HG03460 (cell line): ENCODE results near the gene RASAL2.

Experiments used
- ATAC-seq: cut with Tn5 transposase; IDR thresholded peaks from one replicate; pipeline ENCODE4 v1.9.1; 2021; ENCODE audit not compliant: unreplicated experiment

The RASAL2 gene

DNA sequence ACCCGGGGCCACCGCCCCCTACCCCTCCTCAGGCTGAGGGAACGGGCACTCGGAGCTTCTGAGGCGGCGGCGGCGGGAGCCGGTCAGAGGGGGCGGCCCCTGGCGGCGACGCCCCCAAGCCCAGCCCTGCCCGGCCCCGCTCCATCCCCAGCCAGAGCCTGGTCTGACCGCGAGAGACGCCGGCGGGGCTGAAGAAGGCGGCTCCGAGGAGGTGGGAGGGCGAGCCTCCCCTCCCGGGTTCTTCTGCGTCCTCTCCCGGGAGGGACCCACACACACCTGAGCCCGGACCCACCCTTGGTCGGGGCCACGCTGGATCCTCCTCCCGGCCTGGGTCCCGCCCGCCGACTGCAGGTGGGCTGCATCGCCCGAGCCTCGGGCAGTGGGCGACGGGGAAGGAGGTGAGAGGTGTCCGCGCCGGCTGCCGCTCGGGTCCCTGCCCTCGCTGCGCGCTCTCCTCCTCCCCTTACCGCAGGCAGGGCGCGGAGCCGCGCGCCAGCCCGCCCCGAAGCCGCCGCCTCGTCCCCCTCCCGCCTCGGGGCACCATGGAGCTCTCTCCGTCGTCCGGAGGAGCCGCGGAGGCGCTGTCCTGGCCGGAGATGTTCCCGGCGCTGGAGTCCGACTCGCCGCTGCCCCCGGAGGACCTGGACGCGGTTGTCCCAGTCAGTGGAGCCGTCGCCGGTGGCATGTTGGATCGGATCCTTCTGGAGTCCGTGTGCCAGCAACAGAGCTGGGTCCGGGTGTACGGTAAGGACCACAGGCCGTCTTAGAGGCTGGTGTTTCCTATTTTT, at the start of gene RASAL2:
Gene RASAL2 (plus strand): TSS at position 154 of the 788 bp plus-strand sequence. CDS start 389 bp downstream, at position 543.
- ATAC-seq, result peak; percentile 48

- ATAC-seq, result no peak
Measured at GRCh38 chr1:178046591-178047270, 47.2 kb upstream of the RASAL2 start.

GRCh38 chr1:178047403-178048093, 46.4 kb upstream of the RASAL2 start:
- no peak for ATAC-seq

- ATAC-seq, result no peak
Measured at GRCh38 chr1:178048426-178048825, 45.5 kb upstream of the RASAL2 start.

- ATAC-seq, result no peak
Measured at GRCh38 chr1:178048883-178049282, 45.0 kb upstream of the RASAL2 start.

- ATAC-seq, result no peak
Measured at GRCh38 chr1:178050084-178050483, 43.8 kb upstream of the RASAL2 start.

DNA sequence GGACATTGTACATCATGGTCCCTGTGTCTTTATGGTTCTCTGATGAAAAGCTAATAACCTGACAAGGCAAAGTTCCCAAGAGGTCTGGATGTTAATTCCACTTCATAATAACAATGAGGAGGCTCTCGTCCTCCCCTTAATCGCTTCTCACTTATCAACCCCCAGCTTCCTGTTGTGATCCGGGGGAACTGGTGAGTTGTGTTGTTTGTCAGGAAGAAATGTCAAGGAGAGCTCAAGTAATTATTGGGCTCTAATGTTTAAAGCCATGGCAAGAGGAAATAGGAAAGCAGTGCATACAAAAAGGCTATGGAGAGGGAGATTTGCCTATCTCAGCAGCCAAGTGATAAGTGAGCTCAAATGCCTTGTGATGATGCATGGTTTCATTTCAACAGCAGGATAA, 42.8 kb upstream of the RASAL2 start:
- ATAC-seq, result no peak

GRCh38 chr1:178052650-178053461, 41.0 kb upstream of the RASAL2 start:
- no peak for ATAC-seq

- no peak for ATAC-seq
Measured at GRCh38 chr1:178055093-178055492, 38.8 kb upstream of the RASAL2 start.

GRCh38 chr1:178055779-178056471, 38.0 kb upstream of the RASAL2 start:
- ATAC-seq, result peak; percentile 91

DNA sequence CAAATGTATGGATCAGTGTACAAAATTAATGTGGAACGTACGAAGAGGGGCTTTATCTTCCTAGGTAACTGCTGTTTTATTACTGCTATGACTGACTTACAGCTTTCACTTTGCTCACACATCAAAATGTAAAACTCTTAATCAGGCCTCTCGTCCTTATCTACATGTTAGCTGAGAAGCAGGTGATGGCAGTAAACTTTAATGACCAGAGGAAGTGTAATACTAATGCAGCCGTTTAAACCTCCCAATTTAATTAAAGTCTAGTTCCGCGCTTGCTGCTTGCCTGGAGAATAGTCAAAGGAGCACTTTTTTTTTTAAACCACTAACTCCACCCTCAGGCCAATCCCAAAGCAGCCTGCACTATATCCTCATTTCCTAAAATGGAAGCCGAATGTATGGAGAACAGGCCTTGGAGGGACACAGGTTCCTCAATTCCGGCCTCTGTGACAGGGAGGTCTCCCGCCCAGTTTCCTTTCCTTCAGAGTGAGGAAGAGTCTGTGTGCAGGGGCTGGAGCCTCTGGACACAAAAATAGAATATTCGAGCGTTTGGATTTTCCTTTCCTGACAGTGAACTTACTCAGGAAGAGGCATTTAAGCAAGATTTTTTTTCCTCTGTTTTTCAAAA, 36.7 kb upstream of the RASAL2 start:
- ATAC-seq, result no peak

GRCh38 chr1:178057912-178058534, 35.9 kb upstream of the RASAL2 start:
- ATAC-seq, result no peak

- no peak for ATAC-seq
Measured at GRCh38 chr1:178060789-178061556, 32.9 kb upstream of the RASAL2 start.

GRCh38 chr1:178061620-178062019, 32.3 kb upstream of the RASAL2 start:
- ATAC-seq, result no peak

GRCh38 chr1:178064191-178064821, 29.6 kb upstream of the RASAL2 start:
- no peak for ATAC-seq

DNA sequence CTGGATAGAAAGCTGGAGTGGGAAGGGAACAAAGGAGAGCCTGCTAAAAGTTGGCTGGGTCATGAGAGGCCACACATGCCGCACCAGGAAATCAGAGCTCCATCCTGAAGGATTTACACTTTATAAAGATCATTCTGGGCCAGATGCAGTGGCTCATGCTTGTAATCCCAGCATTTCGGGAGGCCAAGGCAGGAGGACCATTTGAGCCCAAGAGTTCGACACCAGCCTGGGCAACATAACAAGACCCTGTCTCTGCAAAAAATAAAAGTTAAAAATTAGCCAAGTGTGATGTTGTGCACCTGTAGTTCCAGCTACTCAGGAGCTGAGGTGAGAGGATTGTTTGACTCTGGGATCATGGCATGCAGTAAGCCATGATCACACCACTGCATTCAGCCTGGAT, 28.7 kb upstream of the RASAL2 start:
- no peak for ATAC-seq

GRCh38 chr1:178066296-178066907, 27.5 kb upstream of the RASAL2 start:
- ATAC-seq, result peak; percentile 14
